ENCODE results near the gene HOXA3. TPM values are rescaled to one million over a fixed set of nuclear protein-coding genes. Genes with fewer than 3 reads are reported as not detected.

HOXA3 gene
- polyA plus RNA-seq, 1 donor (not counting 4 experiments of a cell fraction or from before 2014, with no cell fraction given) = 0.58 TPM

- Histone ChIP-seq H3K9me1 (ENCODE audit: control insufficient read depth, extremely low read depth, insufficient read depth, low read length) (no peaks in the 10 kb centered on the region), H3K79me2 (ENCODE audit: control insufficient read depth, insufficient read depth, low read length) (no peaks in the 10 kb centered on the region), H2AFZ (ENCODE audit: control insufficient read depth, low read length) (peak overlapping the region; percentile 15), H3K27ac (ENCODE audit: control insufficient read depth, insufficient read depth, low read length) (no peak overlapping the region), H3K4me1 (ENCODE audit: control insufficient read depth, extremely low read depth, insufficient read depth, low read length) (peaks cover 7% of the 10 kb centered on the region), H3K4me2 (ENCODE audit: control insufficient read depth, extremely low read depth, insufficient read depth, low read depth, low read length) (peak overlapping the region; percentile 82), H4K20me1 (ENCODE audit: control insufficient read depth, extremely low read depth, insufficient read depth, low read length) (peaks cover 5% of the 10 kb centered on the region), H3K27me3 (ENCODE audit: control insufficient read depth, extremely low read depth, insufficient read depth, low read length) (peaks cover 86% of the 10 kb centered on the region), H3K36me3 (ENCODE audit: control insufficient read depth in 2 of 2, extremely low read depth in 1 of 2, insufficient read depth in 2 of 2, low read length in 2 of 2) (no peaks in the 10 kb centered on the region), H3K9ac (ENCODE audit: control insufficient read depth, extremely low read depth, insufficient read depth, low read length) (no peak overlapping the region), H3K4me3 (ENCODE audit: control insufficient read depth in 2 of 3, extremely low read depth in 1 of 3, insufficient read depth in 2 of 3, low read depth in 1 of 3, low read length in 3 of 3) (peak overlapping the region in 2 of 3 experiments; percentile 35 to 57), H3K9me3 (ENCODE audit: control insufficient read depth, low read depth, low read length) (no peaks in the 10 kb centered on the region)
- DNase-seq (ENCODE audit: low read depth, low spot score) = no peak
- dilution Hi-C loops (cut with MboI; ENCODE audit: extremely low pct_ligation_motif_present, low sequenced_read_pairs) = loop anchor here (25.0 kb wide), 1 partner anchor 386 kb away; no protein-coding TSS in a partner anchor
- TF ChIP-seq EZH2 (IDR thresholded peaks at IDR 0.05; ENCODE audit: low read length) = peak; percentile 95
- TF ChIP-seq CTCF (optimal IDR thresholded peaks at IDR 0.05 in 1 of 3, IDR thresholded peaks at IDR 0.05 in 1 of 3, conservative IDR thresholded peaks at IDR 0.05 in 1 of 3; ENCODE audit: extremely low read depth in 1 of 3, insufficient read depth in 2 of 3, low read length in 3 of 3) = no peak
- FAIRE-seq = no peak
Measured at GRCh38 chr7:27200761-27201579, 48.6 kb upstream of the HOXA3 start.

DNA sequence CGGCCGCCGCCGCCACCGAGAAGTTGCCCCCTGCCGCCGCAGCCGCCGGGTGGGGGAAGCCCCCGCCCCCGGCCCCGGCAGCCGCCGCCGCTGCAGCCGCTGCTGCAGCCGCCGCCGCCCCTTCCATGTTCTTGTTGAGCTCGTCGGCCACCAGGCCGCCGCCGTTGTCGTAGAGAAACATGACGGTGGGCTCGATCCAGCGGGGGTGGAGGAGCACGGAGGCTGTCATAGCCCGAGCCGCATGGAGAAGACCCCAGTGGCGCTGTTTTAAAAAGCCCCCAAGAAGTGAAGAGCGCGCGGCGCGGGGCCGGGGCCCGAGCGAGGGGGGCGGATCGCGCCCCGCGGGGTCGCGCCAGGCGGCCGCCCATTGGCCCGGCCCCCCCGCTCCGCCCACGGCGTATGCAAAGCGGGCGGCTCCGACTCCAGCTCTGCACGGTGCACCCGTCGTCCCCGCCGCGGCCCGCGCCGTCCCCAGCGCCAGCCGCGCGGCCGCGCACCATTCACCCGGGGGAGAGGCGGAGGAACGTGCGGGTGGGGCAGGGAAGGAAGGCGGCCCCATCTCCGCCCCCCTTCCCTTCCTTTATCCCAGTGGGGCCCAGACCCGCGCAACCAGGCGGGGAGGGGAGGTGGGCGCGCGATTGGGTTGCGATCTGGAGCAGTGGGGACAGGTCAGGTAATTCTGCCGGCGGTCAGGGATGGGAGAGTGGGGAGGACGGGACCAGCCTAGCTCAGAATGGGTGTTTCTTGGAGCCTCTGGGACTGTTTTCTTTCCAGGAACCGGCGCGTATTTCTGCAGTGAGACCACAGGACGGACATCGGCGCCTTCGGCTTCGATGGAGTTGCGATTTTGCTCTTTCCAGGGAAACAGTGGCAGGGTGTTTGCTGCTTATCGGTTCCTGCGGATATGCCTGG lies 47.7 kb upstream of the HOXA3 start, which contains the start of gene HOXA13:
Gene HOXA13, minus strand, starts transcription at position 243 of the 912 bp plus-strand sequence. Its CDS starts 14 bp downstream, at position 229.
- Histone ChIP-seq H3K4me1 (ENCODE audit: control insufficient read depth, extremely low read depth, insufficient read depth, low read length) (peaks cover 7% of the 10 kb centered on the region), H2AFZ (ENCODE audit: control insufficient read depth, low read length) (peak within 1 kb of the TSS; percentile 15), H3K9me1 (ENCODE audit: control insufficient read depth, extremely low read depth, insufficient read depth, low read length) (no peaks in the 10 kb centered on the region), H3K4me3 (ENCODE audit: control insufficient read depth in 2 of 3, extremely low read depth in 1 of 3, insufficient read depth in 2 of 3, low read depth in 1 of 3, low read length in 3 of 3) (peak within 1 kb of the TSS; percentile 9 to 57 (median 52)), H3K9ac (ENCODE audit: control insufficient read depth, extremely low read depth, insufficient read depth, low read length) (no peak within 1 kb of the TSS), H3K9me3 (ENCODE audit: control insufficient read depth, low read depth, low read length) (no peaks in the 10 kb centered on the region), H3K27ac (ENCODE audit: control insufficient read depth, insufficient read depth, low read length) (no peak within 1 kb of the TSS), H4K20me1 (ENCODE audit: control insufficient read depth, extremely low read depth, insufficient read depth, low read length) (no peaks in the 10 kb centered on the region), H3K27me3 (ENCODE audit: control insufficient read depth, extremely low read depth, insufficient read depth, low read length) (peaks cover 85% of the 10 kb centered on the region), H3K79me2 (ENCODE audit: control insufficient read depth, insufficient read depth, low read length) (no peaks in the 10 kb centered on the region), H3K36me3 (ENCODE audit: control insufficient read depth in 2 of 2, extremely low read depth in 1 of 2, insufficient read depth in 2 of 2, low read length in 2 of 2) (no peaks in the 10 kb centered on the region), H3K4me2 (ENCODE audit: control insufficient read depth, extremely low read depth, insufficient read depth, low read depth, low read length) (peak within 1 kb of the TSS; percentile 82)
- TF ChIP-seq CTCF (optimal IDR thresholded peaks at IDR 0.05 in 1 of 3, IDR thresholded peaks at IDR 0.05 in 1 of 3, conservative IDR thresholded peaks at IDR 0.05 in 1 of 3; ENCODE audit: extremely low read depth in 1 of 3, insufficient read depth in 2 of 3, low read length in 3 of 3) (no peak), EZH2 (IDR thresholded peaks at IDR 0.05; ENCODE audit: low read length) (peak; percentile 80)
- DNase-seq (ENCODE audit: low read depth, low spot score) (no peak), FAIRE-seq (no peak)
- dilution Hi-C loops (cut with MboI; ENCODE audit: extremely low pct_ligation_motif_present, low sequenced_read_pairs) = loop anchor here (25.0 kb wide), 1 partner anchor 387 kb away; no protein-coding TSS in a partner anchor

All from keratinocyte (primary cell).